ENCODE measurements around the gene NPTX1.

DNA sequence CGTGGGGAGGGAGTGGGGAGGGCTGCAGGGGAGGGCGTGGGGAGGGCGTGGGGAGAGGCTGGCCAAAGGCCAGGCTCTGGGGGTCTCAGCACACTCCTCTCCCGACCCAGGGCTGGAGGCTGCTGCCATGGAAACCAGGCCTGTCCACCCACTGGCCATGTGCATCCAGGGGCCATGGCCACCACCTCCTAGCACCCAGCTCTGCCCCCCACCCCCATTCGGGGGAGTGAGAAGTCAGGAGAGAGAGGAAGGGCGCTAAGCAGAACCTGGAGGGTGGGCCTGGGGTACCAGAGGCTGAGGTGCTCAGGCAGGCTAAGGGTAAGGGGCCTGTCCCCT lies 31.8 kb downstream of the NPTX1 start:
- TF ChIP-seq CTCF (IDR thresholded peaks at IDR 0.05; ENCODE audit: low read depth, low read length, missing input control) (no peak), RXRA (IDR thresholded peaks at IDR 0.05) (no peak), EGR1 (IDR thresholded peaks at IDR 0.05; ENCODE audit: low read depth in 2 of 2) (no peak), FOXA1 (IDR thresholded peaks at IDR 0.05) (no peak), JUND (IDR thresholded peaks at IDR 0.05) (no peak), RAD21 (IDR thresholded peaks at IDR 0.05) (no peak), HNF4A (conservative IDR thresholded peaks at IDR 0.05) (no peak), NR2F2 (IDR thresholded peaks at IDR 0.05) (no peak), REST (IDR thresholded peaks at IDR 0.05) (no peak), TAF1 (conservative IDR thresholded peaks at IDR 0.05) (no peak), YY1 (IDR thresholded peaks at IDR 0.05) (no peak)
- TF ChIP-seq, protein P1, sequence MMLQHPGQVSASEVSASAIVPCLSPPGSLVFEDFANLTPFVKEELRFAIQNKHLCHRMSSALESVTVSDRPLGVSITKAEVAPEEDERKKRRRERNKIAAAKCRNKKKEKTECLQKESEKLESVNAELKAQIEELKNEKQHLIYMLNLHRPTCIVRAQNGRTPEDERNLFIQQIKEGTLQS (IDR thresholded peaks at IDR 0.05): no peak
- TF ChIP-seq, protein P2, sequence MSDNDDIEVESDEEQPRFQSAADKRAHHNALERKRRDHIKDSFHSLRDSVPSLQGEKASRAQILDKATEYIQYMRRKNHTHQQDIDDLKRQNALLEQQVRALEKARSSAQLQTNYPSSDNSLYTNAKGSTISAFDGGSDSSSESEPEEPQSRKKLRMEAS (IDR thresholded peaks at IDR 0.05): no peak
